Osteoblast (primary cell): ENCODE measurements around the gene UBE2F. TPM values are rescaled to one million over a fixed set of nuclear protein-coding genes. Genes with fewer than 3 reads are reported as not detected.
A peak's percentile ranks its signal among the peaks of the same experiment; 100 is the strongest.

ENCODE experiments used
- DNase-seq: peaks from one replicate; pipeline ENCODE4 v3.0.0; 2011; ENCODE audit warnings: low spot score, mixed read lengths; ENCODE audit not compliant: insufficient read length; ENCODE audit errors: missing footprints
- H2AFZ ChIP-seq: 2 replicates; pipeline ENCODE4 v1.6.0; 2011; ENCODE audit warnings: mild to moderate bottlenecking, low read length
- H3K27ac ChIP-seq: 2 replicates; pipeline ENCODE4 v1.5.1; 2011; ENCODE audit warnings: mild to moderate bottlenecking, low read depth, low read length, moderate library complexity
- H3K27me3 ChIP-seq: 2 replicates; pipeline ENCODE4 v1.6.0; 2012; ENCODE audit warnings: mild to moderate bottlenecking, control low read depth, inconsistent platforms, low read length, moderate library complexity; ENCODE audit not compliant: insufficient read depth
- H3K36me3 ChIP-seq: 2 replicates; pipeline ENCODE4 v1.5.1; 2011; ENCODE audit warnings: mild to moderate bottlenecking, low read length, control low read depth, moderate library complexity; ENCODE audit not compliant: insufficient read depth
- H3K4me1 ChIP-seq: 2 replicates; pipeline ENCODE4 v1.5.1; 2011; ENCODE audit warnings: mild to moderate bottlenecking, low read length, control low read depth, moderate library complexity; ENCODE audit not compliant: insufficient read depth
- H3K4me2 ChIP-seq: 2 replicates; pipeline ENCODE4 v1.6.0; 2011; ENCODE audit warnings: mild to moderate bottlenecking, low read length; ENCODE audit not compliant: insufficient read depth
- H3K4me3 ChIP-seq: fragments of 200-600 bp; sonication (generic); 3 replicates; pipeline ENCODE4 v1.5.1; 2012; ENCODE audit warnings: mild to moderate bottlenecking, low read length, inconsistent platforms; ENCODE audit not compliant: insufficient read depth
- H3K79me2 ChIP-seq: 2 replicates; pipeline ENCODE4 v1.6.0; 2012; ENCODE audit warnings: mild to moderate bottlenecking, low read length, control low read depth, inconsistent platforms; ENCODE audit not compliant: insufficient read depth
- H3K9me3 ChIP-seq: 2 replicates; pipeline ENCODE4 v1.5.1; 2011; ENCODE audit warnings: low read depth, low read length, control low read depth
- H4K20me1 ChIP-seq: 2 replicates; pipeline ENCODE4 v1.6.0; 2012; ENCODE audit warnings: mild to moderate bottlenecking, low read length, control low read depth; ENCODE audit not compliant: insufficient read depth
- CTCF ChIP-seq: IDR thresholded peaks from 2 replicates; pipeline ENCODE4 v1.5.1; 2011; ENCODE audit warnings: mild to moderate bottlenecking, low read depth, low read length, moderate library complexity; ENCODE audit errors: extremely low read depth
- total RNA-seq: library from RNA; depleted of rRNA; stranded (reverse); fragments of >200 nt; gene quantifications from 2 replicates; pipeline ENCODE4 v1.2.3, GENCODE V29; 2012

The UBE2F gene
- total RNA-seq, 1 donor: 39.8 TPM

- Histone ChIP-seq H3K27me3 (no peaks in the 10 kb centered on the region), H2AFZ (no peak overlapping the region), H3K4me2 (no peak overlapping the region), H3K36me3 (peaks cover 50% of the 10 kb centered on the region), H3K79me2 (no peaks in the 10 kb centered on the region), H3K4me3 (no peak overlapping the region), H4K20me1 (no peaks in the 10 kb centered on the region), H3K4me1 (peaks cover 4% of the 10 kb centered on the region), H3K9me3 (no peaks in the 10 kb centered on the region), H3K27ac (no peak overlapping the region)
- no peak for TF ChIP-seq CTCF
- no peak for DNase-seq
These were observed 73.2 kb downstream of the UBE2F start for GRCh38 chr2:238039985-238040384.

GRCh38 chr2:238040918-238041317 lies 74.1 kb downstream of the UBE2F start:
- H2AFZ ChIP-seq: no peak overlapping the region

DNA sequence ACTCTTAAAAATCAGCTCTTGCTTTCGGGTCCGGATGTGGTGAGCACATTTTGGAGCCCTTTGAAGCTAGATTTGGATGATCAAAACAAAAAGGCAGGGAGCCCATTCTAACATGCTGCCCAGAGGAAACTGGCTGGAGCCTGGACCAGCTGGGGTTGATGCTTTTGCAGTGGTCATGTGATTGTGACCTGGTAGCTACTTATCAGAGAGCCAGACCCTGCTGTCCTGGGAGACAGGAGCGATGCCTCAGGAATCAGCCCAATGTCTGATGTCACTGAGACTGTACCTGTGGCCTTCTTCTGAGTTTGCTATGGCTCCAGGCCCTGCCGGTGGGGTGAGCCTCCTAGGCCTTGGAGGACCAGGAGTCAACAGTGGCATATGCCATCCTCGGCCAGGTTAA lies 75.3 kb downstream of the UBE2F start:
- H3K79me2 ChIP-seq: no peaks in the 10 kb centered on the region
- H3K36me3 ChIP-seq: peaks cover 39% of the 10 kb centered on the region
- H3K27me3 ChIP-seq: no peaks in the 10 kb centered on the region
- H3K4me2 ChIP-seq: no peak overlapping the region
- H2AFZ ChIP-seq: no peak overlapping the region
- no peak for TF ChIP-seq CTCF
- no peaks in the 10 kb centered on the region for H3K9me3 ChIP-seq
- DNase-seq: no peak
- H3K4me1 ChIP-seq: peaks cover 4% of the 10 kb centered on the region
- H3K4me3 ChIP-seq: no peak overlapping the region
- H4K20me1 ChIP-seq: no peaks in the 10 kb centered on the region
- no peak overlapping the region for H3K27ac ChIP-seq

More at GRCh38 chr2:238040918-238041317, 74.1 kb downstream of the UBE2F start:
- H3K36me3 ChIP-seq: peaks cover 50% of the 10 kb centered on the region
- no peaks in the 10 kb centered on the region for H3K27me3 ChIP-seq
- DNase-seq: no peak
- H4K20me1 ChIP-seq: no peaks in the 10 kb centered on the region
- H3K4me2 ChIP-seq: no peak overlapping the region
- no peaks in the 10 kb centered on the region for H3K79me2 ChIP-seq
- H3K4me1 ChIP-seq: peaks cover 4% of the 10 kb centered on the region
- no peaks in the 10 kb centered on the region for H3K9me3 ChIP-seq
- no peak for TF ChIP-seq CTCF
- no peak overlapping the region for H3K27ac ChIP-seq
- no peak overlapping the region for H3K4me3 ChIP-seq

DNA sequence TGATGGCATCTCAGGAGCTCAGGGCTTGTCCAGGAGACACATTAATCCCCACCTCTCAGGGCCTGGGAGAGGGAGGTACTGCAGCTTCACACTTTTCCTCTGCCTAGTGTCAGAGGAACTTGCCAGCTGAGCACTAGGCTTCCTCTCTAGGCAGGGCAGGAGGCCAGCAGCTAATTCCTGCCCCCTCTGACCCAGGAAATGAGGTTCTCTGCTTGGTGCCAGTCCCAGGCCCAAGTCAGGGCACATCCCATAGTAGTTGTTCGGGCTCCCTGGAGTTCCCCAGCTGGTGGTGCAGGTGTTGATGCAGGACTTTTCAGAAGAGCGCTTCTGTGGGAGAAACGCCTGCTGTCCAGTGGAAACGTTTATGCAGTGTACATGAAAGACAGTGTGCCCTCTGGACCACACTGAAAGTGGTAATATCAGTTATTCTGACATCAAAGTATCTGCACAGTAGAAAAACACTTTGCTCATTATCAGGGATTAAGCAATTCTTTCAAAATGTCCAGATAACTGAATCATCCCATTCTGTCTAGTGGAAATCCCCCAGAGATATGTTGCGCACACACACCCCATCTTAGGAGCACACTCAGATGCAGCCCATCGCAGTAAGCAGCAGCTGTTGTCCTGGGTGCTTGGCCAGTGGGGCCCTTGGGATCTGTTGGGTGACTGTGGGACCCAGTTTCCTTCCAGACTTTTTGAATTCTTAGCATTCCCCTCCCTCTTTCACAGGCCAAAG lies 76.2 kb downstream of the UBE2F start:
- Histone ChIP-seq H3K36me3 (peaks cover 34% of the 10 kb centered on the region), H3K4me3 (no peak overlapping the region), H3K4me1 (peaks cover 4% of the 10 kb centered on the region), H4K20me1 (no peaks in the 10 kb centered on the region), H3K9me3 (no peaks in the 10 kb centered on the region), H3K27me3 (no peaks in the 10 kb centered on the region), H3K4me2 (no peak overlapping the region), H3K79me2 (no peaks in the 10 kb centered on the region), H2AFZ (no peak overlapping the region), H3K27ac (no peak overlapping the region)
- TF ChIP-seq CTCF: no peak
- peak; percentile 80 for DNase-seq
